Neural cell (in vitro differentiated cells): ENCODE data around the gene CFAP68.

ENCODE experiments used
- EP300 ChIP-seq: fragments of 450-650 bp; conservative IDR thresholded peaks from 2 replicates; pipeline ENCODE4 v1.6.1; 2014; ENCODE audit warnings: antibody characterized with exemption, mild to moderate bottlenecking, moderate library complexity; ENCODE audit not compliant: poor library complexity, severe bottlenecking
- EZH2 ChIP-seq: fragments of 200-600, 300-800 bp; shearing (Covaris generic), sonication (generic); IDR thresholded peaks from 2 replicates; pipeline ENCODE4 v1.6.1; 2014; ENCODE audit warnings: antibody characterized with exemption, low read length, borderline replicate concordance, mild to moderate bottlenecking; ENCODE audit not compliant: insufficient read depth, poor library complexity, severe bottlenecking
- POLR2AphosphoS5 ChIP-seq: IDR thresholded peaks from 2 replicates; pipeline ENCODE4 v1.6.1; 2012
- SMC3 ChIP-seq: fragments of 450-650 bp; conservative IDR thresholded peaks from 2 replicates; pipeline ENCODE4 v1.6.1; 2014; ENCODE audit warnings: antibody characterized with exemption, mild to moderate bottlenecking, moderate library complexity; ENCODE audit not compliant: poor library complexity
- TAF1 ChIP-seq: IDR thresholded peaks from 2 replicates; pipeline ENCODE4 v1.6.1; 2012; ENCODE audit warnings: low read depth
- TF ChIP-seq, protein P1 (sequence below): fragments of 450-650 bp; IDR thresholded peaks from 2 replicates; pipeline ENCODE4 v1.5.1; 2014; ENCODE audit warnings: antibody characterized with exemption, mild to moderate bottlenecking, moderate library complexity; ENCODE audit not compliant: poor library complexity, severe bottlenecking
- TF ChIP-seq, protein P2 (sequence below): IDR thresholded peaks from 2 replicates; pipeline ENCODE4 v1.6.1; 2012; ENCODE audit warnings: borderline replicate concordance

DNA sequence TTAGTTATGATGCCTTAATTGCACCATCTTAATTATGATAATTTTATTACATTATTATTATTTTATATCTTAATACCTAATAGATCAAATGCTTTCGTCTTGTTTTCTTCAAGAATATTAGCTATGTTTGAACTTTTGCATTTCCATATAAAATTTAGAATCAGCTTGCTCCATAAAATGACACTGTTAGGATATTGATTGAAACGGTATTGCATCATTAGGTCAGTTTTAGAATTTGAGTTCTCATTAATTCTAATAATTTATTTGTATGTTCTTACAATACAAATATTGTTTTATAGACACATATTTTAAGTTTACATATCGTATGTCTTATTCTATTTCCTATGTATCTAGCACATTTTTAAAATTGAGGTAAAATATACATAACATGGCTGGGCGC is 6.7 kb downstream of the CFAP68 start:
- TF ChIP-seq, protein P1, sequence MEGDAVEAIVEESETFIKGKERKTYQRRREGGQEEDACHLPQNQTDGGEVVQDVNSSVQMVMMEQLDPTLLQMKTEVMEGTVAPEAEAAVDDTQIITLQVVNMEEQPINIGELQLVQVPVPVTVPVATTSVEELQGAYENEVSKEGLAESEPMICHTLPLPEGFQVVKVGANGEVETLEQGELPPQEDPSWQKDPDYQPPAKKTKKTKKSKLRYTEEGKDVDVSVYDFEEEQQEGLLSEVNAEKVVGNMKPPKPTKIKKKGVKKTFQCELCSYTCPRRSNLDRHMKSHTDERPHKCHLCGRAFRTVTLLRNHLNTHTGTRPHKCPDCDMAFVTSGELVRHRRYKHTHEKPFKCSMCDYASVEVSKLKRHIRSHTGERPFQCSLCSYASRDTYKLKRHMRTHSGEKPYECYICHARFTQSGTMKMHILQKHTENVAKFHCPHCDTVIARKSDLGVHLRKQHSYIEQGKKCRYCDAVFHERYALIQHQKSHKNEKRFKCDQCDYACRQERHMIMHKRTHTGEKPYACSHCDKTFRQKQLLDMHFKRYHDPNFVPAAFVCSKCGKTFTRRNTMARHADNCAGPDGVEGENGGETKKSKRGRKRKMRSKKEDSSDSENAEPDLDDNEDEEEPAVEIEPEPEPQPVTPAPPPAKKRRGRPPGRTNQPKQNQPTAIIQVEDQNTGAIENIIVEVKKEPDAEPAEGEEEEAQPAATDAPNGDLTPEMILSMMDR, result no peak
- TF ChIP-seq EZH2 (no peak), TAF1 (no peak), POLR2AphosphoS5 (no peak), EP300 (no peak), SMC3 (no peak)
- TF ChIP-seq, protein P2, sequence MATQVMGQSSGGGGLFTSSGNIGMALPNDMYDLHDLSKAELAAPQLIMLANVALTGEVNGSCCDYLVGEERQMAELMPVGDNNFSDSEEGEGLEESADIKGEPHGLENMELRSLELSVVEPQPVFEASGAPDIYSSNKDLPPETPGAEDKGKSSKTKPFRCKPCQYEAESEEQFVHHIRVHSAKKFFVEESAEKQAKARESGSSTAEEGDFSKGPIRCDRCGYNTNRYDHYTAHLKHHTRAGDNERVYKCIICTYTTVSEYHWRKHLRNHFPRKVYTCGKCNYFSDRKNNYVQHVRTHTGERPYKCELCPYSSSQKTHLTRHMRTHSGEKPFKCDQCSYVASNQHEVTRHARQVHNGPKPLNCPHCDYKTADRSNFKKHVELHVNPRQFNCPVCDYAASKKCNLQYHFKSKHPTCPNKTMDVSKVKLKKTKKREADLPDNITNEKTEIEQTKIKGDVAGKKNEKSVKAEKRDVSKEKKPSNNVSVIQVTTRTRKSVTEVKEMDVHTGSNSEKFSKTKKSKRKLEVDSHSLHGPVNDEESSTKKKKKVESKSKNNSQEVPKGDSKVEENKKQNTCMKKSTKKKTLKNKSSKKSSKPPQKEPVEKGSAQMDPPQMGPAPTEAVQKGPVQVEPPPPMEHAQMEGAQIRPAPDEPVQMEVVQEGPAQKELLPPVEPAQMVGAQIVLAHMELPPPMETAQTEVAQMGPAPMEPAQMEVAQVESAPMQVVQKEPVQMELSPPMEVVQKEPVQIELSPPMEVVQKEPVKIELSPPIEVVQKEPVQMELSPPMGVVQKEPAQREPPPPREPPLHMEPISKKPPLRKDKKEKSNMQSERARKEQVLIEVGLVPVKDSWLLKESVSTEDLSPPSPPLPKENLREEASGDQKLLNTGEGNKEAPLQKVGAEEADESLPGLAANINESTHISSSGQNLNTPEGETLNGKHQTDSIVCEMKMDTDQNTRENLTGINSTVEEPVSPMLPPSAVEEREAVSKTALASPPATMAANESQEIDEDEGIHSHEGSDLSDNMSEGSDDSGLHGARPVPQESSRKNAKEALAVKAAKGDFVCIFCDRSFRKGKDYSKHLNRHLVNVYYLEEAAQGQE, result no peak
